Activated CD4-positive, alpha-beta T cell treated with anti-CD3 and anti-CD28 coated beads, Interleukin-2, amount 10 ng/mL, durations not matched to agents 7 days and 5 days (primary cell): ENCODE data around the gene NAE1. TPM values are rescaled to one million over a fixed set of nuclear protein-coding genes. Genes with fewer than 3 reads are reported as not detected.

ENCODE experiments used
- CTCF ChIA-PET: fragments of 350-600 bp; sonication (Branson Sonifier 250); formaldehyde crosslinking; loops from one replicate; lab custom pipeline; 2021; ENCODE audit warnings: antibody characterized with exemption; lab: Charles Lee
- POLR2A ChIA-PET: fragments of 350-600 bp; sonication (Branson Sonifier 250); formaldehyde crosslinking; loops from one replicate; lab custom pipeline; 2021; ENCODE audit warnings: antibody characterized with exemption; lab: Charles Lee
- DNase-seq: peaks from one replicate; pipeline ENCODE4 v3.0.0-alpha.2; 2020
- H3K27ac Mint-ChIP-seq: one replicate; pipeline ENCODE4 v1.8.0; 2021; ENCODE audit warnings: mild to moderate bottlenecking, moderate library complexity, mixed read lengths
- H3K27me3 Mint-ChIP-seq: one replicate; pipeline ENCODE4 v1.8.0; 2021; ENCODE audit warnings: mixed read lengths
- H3K36me3 Mint-ChIP-seq: one replicate; pipeline ENCODE4 v1.8.0; 2021; ENCODE audit warnings: low read depth, mixed read lengths
- H3K4me1 Mint-ChIP-seq: one replicate; pipeline ENCODE4 v1.8.0; 2021; ENCODE audit warnings: mixed read lengths
- H3K4me3 Mint-ChIP-seq: one replicate; pipeline ENCODE4 v1.8.0; 2021; ENCODE audit warnings: mild to moderate bottlenecking, moderate library complexity, mixed read lengths
- H3K9me3 Mint-ChIP-seq: one replicate; pipeline ENCODE4 v1.8.0; 2021; ENCODE audit warnings: mixed read lengths
- total RNA-seq, 2 experiments: library from RNA; stranded (reverse); gene quantifications; one replicate each; pipeline ENCODE4 v1.2.3, GENCODE V29; 2021

NAE1 gene
- total RNA-seq, 2 experiments from 2014 or later, result 62.5 to 72.6 TPM

DNA sequence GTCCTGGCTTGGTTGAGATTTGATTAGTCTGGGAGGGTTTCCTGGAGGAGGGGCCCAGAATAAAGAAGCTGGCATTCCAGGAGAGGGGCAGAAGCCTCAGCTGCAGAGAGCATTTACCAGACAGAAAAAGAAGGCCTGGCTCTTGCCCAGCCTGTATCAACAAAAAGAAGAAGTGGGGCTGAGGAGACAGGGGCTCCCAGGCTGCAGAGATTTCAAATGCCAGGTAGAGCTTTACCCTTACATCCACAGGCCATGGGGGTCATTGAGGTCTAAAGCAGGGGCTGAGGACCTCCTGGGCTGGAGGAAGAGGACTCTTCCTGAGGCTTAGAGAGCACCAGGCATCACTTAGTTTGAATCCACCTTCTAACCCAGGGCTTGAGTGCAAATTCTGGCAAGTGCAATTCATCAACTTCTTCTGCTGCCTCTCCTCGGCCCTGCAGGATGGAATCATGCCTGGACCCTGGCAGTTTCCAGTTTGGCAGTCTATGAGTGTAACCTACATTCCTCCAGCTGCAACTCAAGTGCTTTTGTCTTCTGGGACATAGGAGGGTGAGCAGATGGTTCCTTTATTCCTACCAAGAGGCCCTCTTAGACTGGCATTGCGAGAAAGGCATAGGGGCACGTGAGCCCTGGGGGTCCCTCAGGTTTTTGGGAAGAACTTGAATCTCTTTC, 28.8 kb upstream of the NAE1 start:
- POLR2A ChIA-PET, result no interaction called here

GRCh38 chr16:66858740-66859396, 28.1 kb upstream of the NAE1 start:
- H3K27ac Mint-ChIP-seq, result no peak overlapping the region
- ChIA-PET POLR2A (no interaction called here), CTCF (interaction anchor here (0.5 to 3.9 kb wide), 4 partner anchors 9 to 1386 kb away, joined by 3 to 20 read pairs (median 4); no protein-coding TSS in a partner anchor)
- no peak overlapping the region for H3K4me3 Mint-ChIP-seq
- no peak for DNase-seq
- no peaks in the 10 kb centered on the region for H3K36me3 Mint-ChIP-seq
- H3K4me1 Mint-ChIP-seq, result no peaks in the 10 kb centered on the region
- peaks cover 2% of the 10 kb centered on the region for H3K27me3 Mint-ChIP-seq
- H3K9me3 Mint-ChIP-seq, result no peaks in the 10 kb centered on the region

More for the DNA sequence above, 28.8 kb upstream of the NAE1 start:
- DNase-seq, result no peak
- Mint-ChIP-seq H3K36me3 (no peaks in the 10 kb centered on the region), H3K9me3 (no peaks in the 10 kb centered on the region), H3K4me1 (no peaks in the 10 kb centered on the region), H3K4me3 (no peak overlapping the region), H3K27me3 (no peaks in the 10 kb centered on the region), H3K27ac (no peak overlapping the region)
- CTCF ChIA-PET, result interaction anchor here (0.5 to 3.9 kb wide), 5 partner anchors 8 to 58 kb away, joined by 3 to 21 read pairs (median 5); partner anchors contain the start of gene NAE1

DNA sequence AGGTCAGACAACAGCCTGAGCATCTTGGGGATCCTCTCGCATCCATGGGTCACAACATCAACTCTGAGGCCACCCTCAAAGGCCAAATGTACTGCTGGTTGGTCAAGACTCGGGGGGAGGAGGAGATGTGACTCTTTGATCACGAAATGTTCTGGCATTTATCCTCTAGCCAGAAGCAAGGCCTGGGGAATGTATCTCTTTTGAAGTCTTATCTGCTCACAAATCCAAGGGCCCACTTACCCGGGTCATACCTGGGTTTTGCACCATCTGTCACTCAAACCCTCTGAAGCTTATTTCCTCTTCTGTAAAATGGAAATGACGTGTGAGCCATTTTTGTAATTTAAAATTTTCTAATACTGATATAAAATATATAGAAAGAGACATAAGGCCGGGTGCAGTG, 26.7 kb upstream of the NAE1 start:
- Mint-ChIP-seq H3K9me3 (no peaks in the 10 kb centered on the region), H3K27ac (no peak overlapping the region), H3K4me3 (no peak overlapping the region), H3K27me3 (peaks cover 3% of the 10 kb centered on the region), H3K36me3 (no peaks in the 10 kb centered on the region), H3K4me1 (no peaks in the 10 kb centered on the region)
- POLR2A ChIA-PET, result no interaction called here
- no peak for DNase-seq
- CTCF ChIA-PET, result interaction anchor here (1.0 to 4.9 kb wide), 4 partner anchors 9 to 202 kb away, joined by 3 to 30 read pairs (median 12); partner anchors contain the start of gene NAE1

GRCh38 chr16:66856801-66857200, 26.0 kb upstream of the NAE1 start:
- Mint-ChIP-seq H3K4me1 (no peaks in the 10 kb centered on the region), H3K27ac (no peak overlapping the region), H3K36me3 (no peaks in the 10 kb centered on the region), H3K27me3 (peaks cover 3% of the 10 kb centered on the region), H3K4me3 (no peak overlapping the region), H3K9me3 (no peaks in the 10 kb centered on the region)
- ChIA-PET POLR2A (no interaction called here), CTCF (interaction anchor here (1.0 to 4.9 kb wide), 6 partner anchors 11 to 248 kb away, joined by 3 to 30 read pairs (median 13); partner anchors contain the start of gene NAE1)
- no peak for DNase-seq

GRCh38 chr16:66856184-66856730, 25.5 kb upstream of the NAE1 start:
- Mint-ChIP-seq H3K36me3 (no peaks in the 10 kb centered on the region), H3K27me3 (peaks cover 3% of the 10 kb centered on the region), H3K4me3 (no peak overlapping the region), H3K4me1 (no peaks in the 10 kb centered on the region), H3K9me3 (no peaks in the 10 kb centered on the region), H3K27ac (no peak overlapping the region)
- ChIA-PET POLR2A (no interaction called here), CTCF (interaction anchor here (1.0 to 4.9 kb wide), 6 partner anchors 11 to 248 kb away, joined by 3 to 30 read pairs (median 13); partner anchors contain the start of gene NAE1)
- DNase-seq, result no peak

- Mint-ChIP-seq H3K27me3 (peaks cover 3% of the 10 kb centered on the region), H3K27ac (no peak overlapping the region), H3K4me1 (no peaks in the 10 kb centered on the region), H3K9me3 (no peaks in the 10 kb centered on the region), H3K36me3 (no peaks in the 10 kb centered on the region), H3K4me3 (no peak overlapping the region)
- POLR2A ChIA-PET, result no interaction called here
- CTCF ChIA-PET, result interaction anchor here (1.0 to 4.9 kb wide), 5 partner anchors 9 to 23 kb away, joined by 3 to 30 read pairs (median 12); partner anchors contain the start of gene NAE1
- no peak for DNase-seq
Measured at GRCh38 chr16:66853261-66854139, 22.7 kb upstream of the NAE1 start.

DNA sequence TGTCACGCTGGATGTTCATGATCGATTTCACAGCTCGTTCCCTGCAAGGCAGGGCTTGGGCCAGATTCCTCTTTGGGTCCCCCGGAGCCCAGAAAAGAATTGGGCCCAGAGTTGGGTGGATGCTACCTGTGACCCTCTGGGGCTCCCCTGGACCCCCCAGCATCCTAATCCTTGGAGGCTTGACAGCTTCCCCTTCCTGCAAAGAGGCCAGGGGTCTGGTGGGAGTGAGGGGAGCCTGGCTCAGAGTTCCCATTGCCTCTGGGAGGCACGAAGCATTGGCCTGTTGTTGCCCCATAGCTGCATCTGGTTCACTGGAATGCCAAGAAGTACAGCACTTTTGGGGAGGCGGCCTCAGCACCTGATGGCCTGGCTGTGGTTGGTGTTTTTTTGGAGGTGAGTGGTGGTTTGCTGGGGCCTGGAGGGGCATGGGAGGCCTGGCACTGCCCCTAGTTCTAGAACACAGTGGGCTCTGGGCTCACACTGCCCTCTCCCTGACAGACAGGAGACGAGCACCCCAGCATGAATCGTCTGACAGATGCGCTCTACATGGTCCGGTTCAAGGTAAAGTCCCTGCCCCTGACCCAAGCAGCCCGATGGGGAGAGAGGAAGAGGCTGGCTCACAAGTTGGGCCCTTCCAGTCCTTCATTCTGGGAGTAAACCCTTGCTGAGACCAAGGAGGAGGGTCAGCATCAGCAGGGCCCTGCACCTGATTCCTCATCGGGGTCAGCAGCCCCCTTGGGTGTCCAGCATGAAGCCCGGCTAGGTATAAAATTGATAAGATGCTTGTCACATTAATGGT, 20.6 kb upstream of the NAE1 start:
- H3K27me3 Mint-ChIP-seq, result peaks cover 7% of the 10 kb centered on the region
- DNase-seq, result no peak
- H3K9me3 Mint-ChIP-seq, result no peaks in the 10 kb centered on the region
- peaks cover 15% of the 10 kb centered on the region for H3K4me1 Mint-ChIP-seq
- H3K36me3 Mint-ChIP-seq, result no peaks in the 10 kb centered on the region
- H3K4me3 Mint-ChIP-seq, result no peak overlapping the region
- no peak overlapping the region for H3K27ac Mint-ChIP-seq
- ChIA-PET CTCF (interaction anchor here (1.0 to 1.6 kb wide), 4 partner anchors 9 to 21 kb away, joined by 3 to 8 read pairs (median 4); partner anchors contain the start of gene NAE1), POLR2A (no interaction called here)

DNA sequence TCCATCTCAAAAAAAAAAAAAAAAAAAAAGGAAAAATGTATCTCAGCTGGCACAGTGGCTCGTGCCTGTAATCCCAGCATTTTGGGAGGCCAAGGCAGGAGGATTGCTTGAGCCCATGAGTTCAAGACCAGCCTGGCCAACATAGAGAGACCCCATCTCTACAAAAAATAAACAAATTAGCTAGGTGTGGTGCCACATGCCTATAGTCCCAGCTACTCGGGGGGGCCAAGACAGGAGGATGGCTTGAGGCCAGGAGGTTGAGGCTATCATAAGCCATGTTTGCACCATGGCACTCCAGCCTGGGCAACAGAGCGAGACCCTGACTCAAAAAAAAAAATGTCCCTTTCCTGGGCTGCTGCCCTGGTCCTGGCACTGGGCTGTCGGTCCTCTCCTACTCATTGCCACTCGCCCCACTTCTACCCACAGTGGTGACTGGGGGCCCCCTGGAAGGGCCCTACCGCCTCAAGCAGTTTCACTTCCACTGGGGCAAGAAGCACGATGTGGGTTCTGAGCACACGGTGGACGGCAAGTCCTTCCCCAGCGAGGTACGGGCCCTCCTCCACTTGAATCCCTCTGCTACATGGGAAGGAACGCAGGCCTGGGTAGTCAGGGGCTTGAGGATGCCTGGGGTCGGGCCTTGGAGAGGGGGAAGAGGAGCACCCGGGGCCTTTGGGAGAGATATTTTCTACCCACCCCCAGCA, 19.5 kb upstream of the NAE1 start:
- DNase-seq, result no peak
- no peaks in the 10 kb centered on the region for H3K36me3 Mint-ChIP-seq
- H3K27me3 Mint-ChIP-seq, result peaks cover 18% of the 10 kb centered on the region
- CTCF ChIA-PET, result interaction anchor here (0.6 to 4.8 kb wide), 6 partner anchors 8 to 286 kb away, joined by 3 to 36 read pairs (median 6); partner anchors contain the start of gene NAE1
- no peak overlapping the region for H3K4me3 Mint-ChIP-seq
- no peak overlapping the region for H3K27ac Mint-ChIP-seq
- H3K4me1 Mint-ChIP-seq, result peaks cover 21% of the 10 kb centered on the region
- POLR2A ChIA-PET, result no interaction called here
- H3K9me3 Mint-ChIP-seq, result no peaks in the 10 kb centered on the region

DNA sequence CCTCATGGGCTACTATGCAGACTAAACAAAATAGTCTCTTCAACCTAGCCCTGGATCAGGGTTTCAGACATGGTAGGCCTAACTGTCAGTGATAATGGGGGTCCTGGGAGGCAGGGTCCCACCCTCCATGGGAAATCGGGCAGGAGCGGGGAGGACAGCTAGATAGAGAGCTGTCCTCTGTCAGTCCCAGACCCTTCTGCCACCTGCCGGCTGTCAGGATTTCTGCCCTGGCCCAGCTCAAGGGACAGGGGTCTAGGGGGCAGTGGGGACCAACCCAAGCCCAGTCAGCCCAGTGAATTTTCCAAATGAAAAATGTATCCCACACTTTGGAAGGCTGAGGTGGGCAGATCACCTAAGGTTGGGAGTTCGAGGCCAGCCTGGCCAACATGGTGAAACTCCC, 18.8 kb upstream of the NAE1 start:
- no peak for DNase-seq
- H3K4me1 Mint-ChIP-seq, result peaks cover 25% of the 10 kb centered on the region
- CTCF ChIA-PET, result interaction anchor here (0.6 to 4.8 kb wide), 4 partner anchors 18 to 287 kb away, joined by 3 to 36 read pairs (median 16); partner anchors contain the start of gene NAE1
- no peaks in the 10 kb centered on the region for H3K9me3 Mint-ChIP-seq
- no peak overlapping the region for H3K4me3 Mint-ChIP-seq
- H3K27ac Mint-ChIP-seq, result peak overlapping the region; percentile 5
- no peaks in the 10 kb centered on the region for H3K36me3 Mint-ChIP-seq
- POLR2A ChIA-PET, result no interaction called here
- H3K27me3 Mint-ChIP-seq, result peaks cover 23% of the 10 kb centered on the region

DNA sequence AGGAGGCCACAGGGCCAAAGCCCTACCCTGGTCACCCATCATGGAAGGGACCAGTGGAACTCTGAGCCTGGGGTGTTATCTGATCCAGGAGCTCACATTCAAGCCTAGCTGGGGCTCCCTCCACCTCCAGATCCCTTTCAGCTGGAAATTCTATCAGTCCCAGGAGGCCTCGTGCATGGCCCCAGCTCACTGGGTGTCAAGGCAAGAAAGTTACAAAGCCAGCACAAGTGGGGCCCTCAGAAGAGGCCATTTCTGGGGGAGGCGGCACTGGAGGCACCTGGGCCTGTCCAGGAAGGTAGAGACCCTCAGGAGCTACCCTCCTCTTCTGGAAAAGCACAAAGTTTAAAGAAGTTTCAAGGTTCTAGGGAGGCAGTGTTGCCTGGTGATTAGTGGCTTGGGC, 18.2 kb upstream of the NAE1 start:
- no peak overlapping the region for H3K27ac Mint-ChIP-seq
- no peak overlapping the region for H3K4me3 Mint-ChIP-seq
- CTCF ChIA-PET, result interaction anchor here (0.8 to 4.8 kb wide), 5 partner anchors 8 to 97 kb away, joined by 3 to 36 read pairs (median 3); partner anchors contain the start of genes DYNC1LI2 and NAE1
- POLR2A ChIA-PET, result no interaction called here
- H3K27me3 Mint-ChIP-seq, result peaks cover 23% of the 10 kb centered on the region
- peaks cover 25% of the 10 kb centered on the region for H3K4me1 Mint-ChIP-seq
- no peaks in the 10 kb centered on the region for H3K36me3 Mint-ChIP-seq
- no peak for DNase-seq
- H3K9me3 Mint-ChIP-seq, result no peaks in the 10 kb centered on the region

- DNase-seq, result no peak
- no peaks in the 10 kb centered on the region for H3K9me3 Mint-ChIP-seq
- H3K36me3 Mint-ChIP-seq, result peaks cover 2% of the 10 kb centered on the region
- H3K4me1 Mint-ChIP-seq, result peaks cover 29% of the 10 kb centered on the region
- ChIA-PET CTCF (interaction anchor here (0.9 to 4.8 kb wide), 3 partner anchors 17 to 96 kb away, joined by 3 to 36 read pairs (median 28); partner anchors contain the start of genes DYNC1LI2 and NAE1), POLR2A (no interaction called here)
- no peak overlapping the region for H3K4me3 Mint-ChIP-seq
- H3K27ac Mint-ChIP-seq, result no peak overlapping the region
- H3K27me3 Mint-ChIP-seq, result peaks cover 29% of the 10 kb centered on the region
Measured at GRCh38 chr16:66848172-66848571, 17.4 kb upstream of the NAE1 start.
